Stimulated activated CD4-positive, alpha-beta T cell treated with anti-CD3 and anti-CD28 coated beads, Interleukin-2, amount 100 ng/mL, for 48 hours (primary cell): Measurements from ENCODE around the gene OR13C8.
"Not testable (repeated sequence)": the region's sequence is repeated elsewhere in the genome, so short reads cannot be mapped to it uniquely, and the experiment has no call there.

Experiments
- DNase-seq, 2 donors: peaks; one replicate each; pipeline ENCODE4 v3.0.0-alpha.2; 2020

The OR13C8 gene

GRCh38 chr9:104568868-104569267 is at the start of gene OR13C8:
Gene OR13C8 (plus strand): TSS chr9:104569168. CDS start chr9:104569168, 0 bp downstream.
- no peak for DNase-seq

GRCh38 chr9:104520241-104520640 is 48.7 kb upstream of the OR13C8 start:
- not testable (repeated sequence) for DNase-seq

GRCh38 chr9:104527109-104527508 is 41.9 kb upstream of the OR13C8 start, which contains the start of gene OR13C4:
Gene OR13C4 (minus strand): TSS chr9:104527209. CDS start chr9:104527209, 0 bp downstream.
- no peak for DNase-seq

GRCh38 chr9:104536756-104537155 is 32.2 kb upstream of the OR13C8 start, which contains the start of gene OR13C3:
Gene OR13C3 (minus strand): TSS chr9:104536856. CDS start chr9:104536723, 133 bp downstream.
- DNase-seq: no peak

GRCh38 chr9:104539275-104539674 is 29.7 kb upstream of the OR13C8 start:
- no peak for DNase-seq

- DNase-seq: no peak
These were observed 24.3 kb upstream of the OR13C8 start for GRCh38 chr9:104544644-104545043.

GRCh38 chr9:104553261-104553660 is 15.7 kb upstream of the OR13C8 start:
- DNase-seq: no peak

GRCh38 chr9:104555521-104555920 is 13.4 kb upstream of the OR13C8 start:
- no peak for DNase-seq

GRCh38 chr9:104556830-104557634 is 11.9 kb upstream of the OR13C8 start:
- no peak for DNase-seq

- DNase-seq: no peak
These were observed 4.6 kb upstream of the OR13C8 start for GRCh38 chr9:104564358-104564757.

- DNase-seq: no peak
These were observed 3.6 kb downstream of the OR13C8 start for GRCh38 chr9:104572612-104573011.

- no peak for DNase-seq
These were observed 6.5 kb downstream of the OR13C8 start for GRCh38 chr9:104575456-104575855.

- no peak for DNase-seq
These were observed 8.3 kb downstream of the OR13C8 start for GRCh38 chr9:104577263-104577662.

GRCh38 chr9:104580562-104580961 is 11.6 kb downstream of the OR13C8 start:
- DNase-seq: no peak

GRCh38 chr9:104586496-104587180 is 17.7 kb downstream of the OR13C8 start:
- no peak for DNase-seq

- no peak for DNase-seq
These were observed 20.7 kb downstream of the OR13C8 start for GRCh38 chr9:104589626-104590025.

- DNase-seq: not testable (repeated sequence)
These were observed 29.8 kb downstream of the OR13C8 start for GRCh38 chr9:104598749-104599148.

GRCh38 chr9:104599313-104599712 is 30.3 kb downstream of the OR13C8 start, which contains the start of gene OR13C5:
Gene OR13C5 (minus strand): TSS chr9:104599413. CDS start chr9:104599413, 0 bp downstream.
- not testable (repeated sequence) for DNase-seq

- no peak for DNase-seq
These were observed 35.8 kb downstream of the OR13C8 start for GRCh38 chr9:104604801-104605200.

GRCh38 chr9:104605527-104605926 is 36.6 kb downstream of the OR13C8 start, which contains the start of gene OR13C2:
Gene OR13C2 (minus strand): TSS chr9:104605627. CDS start chr9:104605627, 0 bp downstream.
- DNase-seq: not testable (repeated sequence)

- DNase-seq: no peak
These were observed 37.2 kb downstream of the OR13C8 start for GRCh38 chr9:104606152-104606551.

GRCh38 chr9:104608336-104608735 is 39.4 kb downstream of the OR13C8 start:
- no peak for DNase-seq

- DNase-seq: no peak
These were observed 42.2 kb downstream of the OR13C8 start for GRCh38 chr9:104611213-104611612.

GRCh38 chr9:104617418-104617817 is 48.5 kb downstream of the OR13C8 start:
- no peak for DNase-seq
